GM18870 (cell line): ENCODE results near the gene FAM3A.

ENCODE experiments used
- ATAC-seq: cut with Tn5 transposase; IDR thresholded peaks from one replicate; pipeline ENCODE4 v1.9.1; 2021; ENCODE audit warnings: moderate library complexity; ENCODE audit not compliant: unreplicated experiment

FAM3A gene

GRCh38 chrX:154462396-154462795, 53.6 kb downstream of the FAM3A start:
- no peak for ATAC-seq

GRCh38 chrX:154460326-154460725, 55.7 kb downstream of the FAM3A start:
- no peak for ATAC-seq

GRCh38 chrX:154459832-154460231, 56.2 kb downstream of the FAM3A start:
- no peak for ATAC-seq

- no peak for ATAC-seq
Observed at GRCh38 chrX:154458954-154459778, 56.9 kb downstream of the FAM3A start.

GRCh38 chrX:154458116-154458953, 57.7 kb downstream of the FAM3A start, which contains the start of gene PLXNA3:
TSS of gene PLXNA3 (plus strand) at chrX:154458281. CDS start at chrX:154460184, 1,903 bp downstream.
- ATAC-seq, result no peak

GRCh38 chrX:154457491-154458115, 58.4 kb downstream of the FAM3A start:
- no peak for ATAC-seq
